Natural killer cell (primary cell): Measurements from ENCODE around the gene ZNF487. TPM values are rescaled to one million over a fixed set of nuclear protein-coding genes. Genes with fewer than 3 reads are reported as not detected.

Experiments used
- ATAC-seq, 3 donors: fragments of 150-1000 bp in 2 of 3; fragments of 200-7000 bp in 1 of 3; cut with Tn5 transposase; 1 replicate in 1 of 3; 2 replicates in 2 of 3; pipeline ENCODE4 v1.10.0; 2021; ENCODE audit warnings: mild to moderate bottlenecking in 2 of 3, moderate library complexity in 2 of 3
- DNase-seq, 2 donors: peaks; one replicate each; pipeline versions ENCODE4 v3.0.0 to v3.0.0-alpha.2; 2013 to 2021; ENCODE audit warnings: mixed read lengths in 1 of 2
- H3K27ac ChIP-seq: one replicate; pipeline ENCODE4 v1.5.1; 2013; ENCODE audit warnings: mild to moderate bottlenecking, low read length
- H3K27me3 ChIP-seq: one replicate; pipeline ENCODE4 v1.6.1; 2013; ENCODE audit warnings: low read length; ENCODE audit not compliant: control insufficient read depth, insufficient read depth
- H3K36me3 ChIP-seq: one replicate; pipeline ENCODE4 v1.6.1; 2013; ENCODE audit warnings: low read length; ENCODE audit not compliant: control insufficient read depth, insufficient read depth
- H3K4me1 ChIP-seq: one replicate; pipeline ENCODE4 v1.6.1; 2013; ENCODE audit warnings: low read length; ENCODE audit not compliant: control insufficient read depth, insufficient read depth
- H3K4me3 ChIP-seq: one replicate; pipeline ENCODE4 v1.5.1; 2013; ENCODE audit warnings: low read length
- H3K9me3 ChIP-seq: one replicate; pipeline ENCODE4 v1.6.1; 2013; ENCODE audit warnings: low read length; ENCODE audit not compliant: control insufficient read depth, insufficient read depth
- H3K27ac Mint-ChIP-seq, 2 donors: one replicate each; pipeline ENCODE4 v1.8.0; 2022; ENCODE audit warnings: mild to moderate bottlenecking in 2 of 2, mixed read lengths in 2 of 2, moderate library complexity in 1 of 2
- H3K27me3 Mint-ChIP-seq, 2 donors: one replicate each; pipeline ENCODE4 v1.8.0; 2022; ENCODE audit warnings: low read depth in 2 of 2, mixed read lengths in 2 of 2
- H3K36me3 Mint-ChIP-seq: one replicate; pipeline ENCODE4 v1.8.0; 2022; ENCODE audit warnings: mixed read lengths
- H3K4me1 Mint-ChIP-seq, 2 donors: one replicate each; pipeline ENCODE4 v1.8.0; 2022; ENCODE audit warnings: mixed read lengths in 2 of 2
- H3K4me3 Mint-ChIP-seq: one replicate; pipeline ENCODE4 v1.8.0; 2022; ENCODE audit warnings: mild to moderate bottlenecking, moderate library complexity, mixed read lengths
- H3K9me3 Mint-ChIP-seq, 2 donors: one replicate each; pipeline ENCODE4 v1.8.0; 2022; ENCODE audit warnings: mixed read lengths in 2 of 2
- CTCF ChIP-seq: fragments of 200-600 bp; IDR thresholded peaks from one replicate; pipeline ENCODE4 v1.8.0; 2022; ENCODE audit warnings: antibody characterized with exemption
- WGBS: methylation state at CpG from one replicate; pipeline ENCODE4 v1.1.7; 2013; ENCODE audit warnings: missing lambda C conversion rate; ENCODE audit not compliant: insufficient coverage; 5-methylcytosine and 5-hydroxymethylcytosine counted together
- intact Hi-C: fragments of 100-400 bp; cut with micrococcal nuclease; formaldehyde crosslinking; loops from one replicate; pipeline ENCODE4 v1.14.2; 2022
- total RNA-seq, 4 donors: library from RNA; stranded (reverse); fragments of 120-200 nt in 1 of 4; gene quantifications; one replicate each; pipeline versions ENCODE4 v1.2.3 to v1.2.4, GENCODE V29; 2013 to 2022

Gene ZNF487
- 10 to 100 TPM; 19.1 to 30.8 (median 22.8) TPM for total RNA-seq
- 21.5 TPM for total RNA-seq (2013)

- Mint-ChIP-seq H3K27ac (peak within 1 kb of the TSS; percentile 98 to 99), H3K4me1 (peaks cover 14 to 24% of the 10 kb centered on the region in 2 donors), H3K9me3 (no peaks in the 10 kb centered on the region), H3K4me3 (peak within 1 kb of the TSS; percentile 98), H3K27me3 (no peaks in the 10 kb centered on the region), H3K36me3 (no peaks in the 10 kb centered on the region)
- WGBS = under 1% methylated on average over 69 of the region's 69 CpGs
- H3K4me3 ChIP-seq = peak within 1 kb of the TSS; percentile 86
- peaks cover 25% of the 10 kb centered on the region for H3K4me1 ChIP-seq
- H3K9me3 ChIP-seq = no peaks in the 10 kb centered on the region
- peak; percentile 7 for TF ChIP-seq CTCF
- no peaks in the 10 kb centered on the region for H3K36me3 ChIP-seq
- H3K27me3 ChIP-seq = no peaks in the 10 kb centered on the region
- peak; percentile 90 to 98 (median 93) for ATAC-seq
- DNase-seq = peak; percentile 88 to 93
- intact Hi-C loops = loop anchor here (2.0 kb wide), 2 partner anchors 16 to 28 kb away; partner anchors contain the start of gene HNRNPF
- H3K27ac ChIP-seq = peak within 1 kb of the TSS; percentile 97
Observed at GRCh38 chr10:43436291-43437140, at the start of gene ZNF487. Gene ZNF487, plus strand, starts transcription at chr10:43437111. Its CDS starts 38,703 bp downstream, at chr10:43475814.

GRCh38 chr10:43387678-43388032 is 49.3 kb upstream of the ZNF487 start:
- Histone ChIP-seq H3K9me3 (no peaks in the 10 kb centered on the region), H3K36me3 (peaks cover 77% of the 10 kb centered on the region), H3K27me3 (no peaks in the 10 kb centered on the region), H3K4me3 (no peak overlapping the region), H3K4me1 (peaks cover 17% of the 10 kb centered on the region), H3K27ac (peak overlapping the region; percentile 53)
- no peak for DNase-seq
- no peak overlapping the region for H3K4me3 Mint-ChIP-seq
- no peak for ATAC-seq
- no peaks in the 10 kb centered on the region for H3K9me3 Mint-ChIP-seq
- intact Hi-C loops = no loop called here
- H3K4me1 Mint-ChIP-seq = peaks cover 48 to 51% of the 10 kb centered on the region in 2 donors
- peak overlapping the region; percentile 98 to 99 for H3K27ac Mint-ChIP-seq
- no peaks in the 10 kb centered on the region for H3K27me3 Mint-ChIP-seq
- 17% methylated on average over 3 of the region's 5 CpGs for WGBS
- peaks cover 27% of the 10 kb centered on the region for H3K36me3 Mint-ChIP-seq
- no peak for TF ChIP-seq CTCF

- Mint-ChIP-seq H3K27me3 (no peaks in the 10 kb centered on the region), H3K9me3 (no peaks in the 10 kb centered on the region), H3K27ac (peak overlapping the region; percentile 98 to 99), H3K4me3 (no peak overlapping the region), H3K4me1 (peaks cover 65 to 66% of the 10 kb centered on the region in 2 donors), H3K36me3 (peaks cover 40% of the 10 kb centered on the region)
- WGBS = 82% methylated on average over 3 of the region's 3 CpGs
- Histone ChIP-seq H3K4me3 (no peak overlapping the region), H3K4me1 (peaks cover 24% of the 10 kb centered on the region), H3K27ac (no peak overlapping the region), H3K36me3 (peaks cover 91% of the 10 kb centered on the region), H3K27me3 (no peaks in the 10 kb centered on the region), H3K9me3 (no peaks in the 10 kb centered on the region)
- TF ChIP-seq CTCF = no peak
- intact Hi-C loops = no loop called here
- ATAC-seq (no peak), DNase-seq (no peak)
Observed at GRCh38 chr10:43389867-43390266, 47.0 kb upstream of the ZNF487 start.
